Measurements from ENCODE around the gene TMEM19.

- TF ChIP-seq MAX (IDR thresholded peaks at IDR 0.05) (no peak), POLR2AphosphoS5 (IDR thresholded peaks at IDR 0.05; ENCODE audit: low read depth, low read length) (no peak), POLR2A (IDR thresholded peaks at IDR 0.05; ENCODE audit: borderline replicate concordance, extremely low read depth, insufficient read depth, insufficient read length) (no peak), EZH2phosphoT487 (IDR thresholded peaks at IDR 0.05; ENCODE audit: borderline replicate concordance) (no peak), CEBPB (IDR thresholded peaks at IDR 0.05; ENCODE audit: low read depth) (no peak), ZNF274 (IDR thresholded peaks at IDR 0.05; ENCODE audit: low read depth, low read length) (no peak)
- TF ChIP-seq, protein P1, sequence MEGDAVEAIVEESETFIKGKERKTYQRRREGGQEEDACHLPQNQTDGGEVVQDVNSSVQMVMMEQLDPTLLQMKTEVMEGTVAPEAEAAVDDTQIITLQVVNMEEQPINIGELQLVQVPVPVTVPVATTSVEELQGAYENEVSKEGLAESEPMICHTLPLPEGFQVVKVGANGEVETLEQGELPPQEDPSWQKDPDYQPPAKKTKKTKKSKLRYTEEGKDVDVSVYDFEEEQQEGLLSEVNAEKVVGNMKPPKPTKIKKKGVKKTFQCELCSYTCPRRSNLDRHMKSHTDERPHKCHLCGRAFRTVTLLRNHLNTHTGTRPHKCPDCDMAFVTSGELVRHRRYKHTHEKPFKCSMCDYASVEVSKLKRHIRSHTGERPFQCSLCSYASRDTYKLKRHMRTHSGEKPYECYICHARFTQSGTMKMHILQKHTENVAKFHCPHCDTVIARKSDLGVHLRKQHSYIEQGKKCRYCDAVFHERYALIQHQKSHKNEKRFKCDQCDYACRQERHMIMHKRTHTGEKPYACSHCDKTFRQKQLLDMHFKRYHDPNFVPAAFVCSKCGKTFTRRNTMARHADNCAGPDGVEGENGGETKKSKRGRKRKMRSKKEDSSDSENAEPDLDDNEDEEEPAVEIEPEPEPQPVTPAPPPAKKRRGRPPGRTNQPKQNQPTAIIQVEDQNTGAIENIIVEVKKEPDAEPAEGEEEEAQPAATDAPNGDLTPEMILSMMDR (IDR thresholded peaks at IDR 0.05 in 2 of 3, conservative IDR thresholded peaks at IDR 0.05 in 1 of 3; ENCODE audit: borderline replicate concordance in 1 of 3, insufficient read depth in 1 of 3, low read depth in 2 of 3, low read length in 2 of 3), result no peak
These were observed 45.1 kb downstream of the TMEM19 start for GRCh38 chr12:71730936-71731335.
